Spleen (tissue), 7 donors: ENCODE data around the gene VPS18.

Experiments
- POLR2A ChIP-seq, 3 donors: fragments of 450-650 bp; IDR thresholded peaks; one replicate each; pipeline ENCODE4 v1.5.1; 2017; ENCODE audit warnings: antibody characterized with exemption in 3 of 3, mild to moderate bottlenecking in 1 of 3
- POLR2AphosphoS5 ChIP-seq, 3 donors: sonication (generic); formaldehyde crosslinking; IDR thresholded peaks; one replicate each; pipeline ENCODE4 v1.5.1; 2017; ENCODE audit warnings: antibody characterized with exemption in 3 of 3
- TF ChIP-seq, protein P1 (sequence below), 11 experiments: fragments of 200-600 bp in 7 of 11; fragments of 450-650 bp in 4 of 11; sonication (generic) in 4 of 11; IDR thresholded peaks in 8 of 11; conservative IDR thresholded peaks in 3 of 11; 1 replicate in 7 of 11; 2 replicates in 4 of 11; pipeline versions ENCODE4 v1.4.0 to v1.8.0; 2016 to 2021; ENCODE audit warnings: antibody characterized with exemption in 11 of 11, inconsistent platforms in 4 of 11, mild to moderate bottlenecking in 1 of 11
- donor health status: DM: no; HTN: no; CAD: no; lungs with moderate emphysema.
- donor health status: DM: no; HTN: no; CAD: no.
- donor health status: DM: no; HTN: no; CAD: no.

- TF ChIP-seq, protein P1, sequence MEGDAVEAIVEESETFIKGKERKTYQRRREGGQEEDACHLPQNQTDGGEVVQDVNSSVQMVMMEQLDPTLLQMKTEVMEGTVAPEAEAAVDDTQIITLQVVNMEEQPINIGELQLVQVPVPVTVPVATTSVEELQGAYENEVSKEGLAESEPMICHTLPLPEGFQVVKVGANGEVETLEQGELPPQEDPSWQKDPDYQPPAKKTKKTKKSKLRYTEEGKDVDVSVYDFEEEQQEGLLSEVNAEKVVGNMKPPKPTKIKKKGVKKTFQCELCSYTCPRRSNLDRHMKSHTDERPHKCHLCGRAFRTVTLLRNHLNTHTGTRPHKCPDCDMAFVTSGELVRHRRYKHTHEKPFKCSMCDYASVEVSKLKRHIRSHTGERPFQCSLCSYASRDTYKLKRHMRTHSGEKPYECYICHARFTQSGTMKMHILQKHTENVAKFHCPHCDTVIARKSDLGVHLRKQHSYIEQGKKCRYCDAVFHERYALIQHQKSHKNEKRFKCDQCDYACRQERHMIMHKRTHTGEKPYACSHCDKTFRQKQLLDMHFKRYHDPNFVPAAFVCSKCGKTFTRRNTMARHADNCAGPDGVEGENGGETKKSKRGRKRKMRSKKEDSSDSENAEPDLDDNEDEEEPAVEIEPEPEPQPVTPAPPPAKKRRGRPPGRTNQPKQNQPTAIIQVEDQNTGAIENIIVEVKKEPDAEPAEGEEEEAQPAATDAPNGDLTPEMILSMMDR (IDR thresholded peaks at IDR 0.05 in 8 of 11, conservative IDR thresholded peaks at IDR 0.05 in 3 of 11), result no peak
- TF ChIP-seq POLR2A (IDR thresholded peaks at IDR 0.05) (no peak), POLR2AphosphoS5 (IDR thresholded peaks at IDR 0.05) (no peak)
These were observed 48.6 kb downstream of the VPS18 start for GRCh38 chr15:40942878-40943277.
